ENCODE results near the gene CACNA1B.

CACNA1B gene

DNA sequence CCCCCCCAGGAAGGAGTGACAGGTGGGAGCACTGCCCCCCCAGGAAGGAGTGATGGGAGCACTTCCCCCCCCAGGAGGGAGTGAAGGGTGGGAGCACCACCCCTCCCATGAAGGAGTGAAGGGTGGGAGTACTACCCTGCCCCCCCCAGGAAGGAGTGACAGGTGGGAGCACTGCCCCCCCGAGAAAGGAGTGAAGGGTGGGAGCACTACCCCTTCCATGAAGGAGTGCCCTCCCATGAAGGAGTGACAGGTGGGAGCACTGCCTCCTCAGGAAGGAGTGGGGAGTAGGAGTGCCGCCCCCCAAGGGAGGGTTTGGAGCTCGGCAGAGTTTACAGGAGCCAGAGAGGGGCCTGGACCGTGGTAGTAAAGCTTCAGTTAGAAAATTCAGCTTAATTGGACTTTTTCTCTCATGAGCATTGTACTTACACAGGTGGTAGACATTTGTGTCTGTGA, 100.7 kb downstream of the CACNA1B start:
- TF ChIP-seq EZH2 (IDR thresholded peaks at IDR 0.05; ENCODE audit: borderline replicate concordance, low read depth, low read length, severe bottlenecking) (no peak), CTCF (IDR thresholded peaks at IDR 0.05; ENCODE audit: borderline replicate concordance, extremely low read depth, low read length, poor library complexity, severe bottlenecking) (no peak)
- H4K20me1 ChIP-seq (ENCODE audit: insufficient read depth, low read length) = no peaks in the 10 kb centered on the region
- no peaks in the 10 kb centered on the region for H3K79me2 ChIP-seq (ENCODE audit: insufficient read depth, low read length)
- H3K36me3 ChIP-seq (ENCODE audit: insufficient read depth, low read length) = no peaks in the 10 kb centered on the region
- no peak overlapping the region for H2AFZ ChIP-seq (ENCODE audit: low read depth, low read length)
- H3K4me1 ChIP-seq (ENCODE audit: insufficient read depth, low read length) = no peaks in the 10 kb centered on the region
- H3K4me2 ChIP-seq (ENCODE audit: insufficient read depth, low read length) = no peak overlapping the region
- ATAC-seq (ENCODE audit: insufficient read depth, low read depth) (no peak), DNase-seq (no peak)
- H3K27me3 ChIP-seq (ENCODE audit: insufficient read depth, low read length, poor library complexity) = no peaks in the 10 kb centered on the region
- H3K9ac ChIP-seq (ENCODE audit: low read depth, low read length) = no peak overlapping the region
- no peak overlapping the region for H3K4me3 ChIP-seq (ENCODE audit: low read depth in 1 of 2, low read length in 2 of 2)
- H3K9me3 ChIP-seq (ENCODE audit: insufficient read depth, low read length, severe bottlenecking) = no peaks in the 10 kb centered on the region
- no peak overlapping the region for H3K27ac ChIP-seq (ENCODE audit: low read length)

GRCh38 chr9:137982200-137982599, 104.6 kb downstream of the CACNA1B start:
- no peak for ATAC-seq (ENCODE audit: insufficient read depth, low read depth)

DNA sequence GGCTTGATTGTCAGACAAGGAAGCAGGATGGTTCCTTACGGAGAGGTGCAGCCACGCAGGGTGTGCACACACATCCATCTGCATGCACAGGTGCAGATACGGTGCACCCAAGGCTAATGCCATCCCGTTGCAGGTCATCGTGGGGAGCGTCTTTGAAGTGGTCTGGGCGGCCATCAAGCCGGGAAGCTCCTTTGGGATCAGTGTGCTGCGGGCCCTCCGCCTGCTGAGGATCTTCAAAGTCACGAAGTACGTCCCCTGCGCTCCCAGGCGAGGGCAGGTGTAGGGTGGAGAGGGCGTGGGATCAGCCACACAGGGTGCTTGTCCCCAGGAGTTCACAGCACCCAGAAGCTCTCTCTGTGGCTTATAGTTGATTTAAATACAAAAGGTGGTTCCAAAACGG, 106.4 kb downstream of the CACNA1B start:
- H3K79me2 ChIP-seq (ENCODE audit: insufficient read depth, low read length) = no peaks in the 10 kb centered on the region

More at GRCh38 chr9:137982200-137982599, 104.6 kb downstream of the CACNA1B start:
- no peak overlapping the region for H3K9ac ChIP-seq (ENCODE audit: low read depth, low read length)
- H3K27ac ChIP-seq (ENCODE audit: low read length) = no peak overlapping the region
- no peak overlapping the region for H3K4me3 ChIP-seq (ENCODE audit: low read depth in 1 of 2, low read length in 2 of 2)
- no peaks in the 10 kb centered on the region for H4K20me1 ChIP-seq (ENCODE audit: insufficient read depth, low read length)
- H3K4me2 ChIP-seq (ENCODE audit: insufficient read depth, low read length) = no peak overlapping the region
- TF ChIP-seq CTCF (IDR thresholded peaks at IDR 0.05; ENCODE audit: borderline replicate concordance, extremely low read depth, low read length, poor library complexity, severe bottlenecking) = no peak
- no peak for TF ChIP-seq EZH2 (IDR thresholded peaks at IDR 0.05; ENCODE audit: borderline replicate concordance, low read depth, low read length, severe bottlenecking)
- no peaks in the 10 kb centered on the region for H3K27me3 ChIP-seq (ENCODE audit: insufficient read depth, low read length, poor library complexity)
- H3K36me3 ChIP-seq (ENCODE audit: insufficient read depth, low read length) = no peaks in the 10 kb centered on the region
- H3K79me2 ChIP-seq (ENCODE audit: insufficient read depth, low read length) = no peaks in the 10 kb centered on the region
- H3K4me1 ChIP-seq (ENCODE audit: insufficient read depth, low read length) = no peaks in the 10 kb centered on the region
- DNase-seq = no peak
- H3K9me3 ChIP-seq (ENCODE audit: insufficient read depth, low read length, severe bottlenecking) = no peaks in the 10 kb centered on the region
- no peak overlapping the region for H2AFZ ChIP-seq (ENCODE audit: low read depth, low read length)

More for the DNA sequence above, 106.4 kb downstream of the CACNA1B start:
- no peak overlapping the region for H3K4me3 ChIP-seq (ENCODE audit: low read depth in 1 of 2, low read length in 2 of 2)
- no peak overlapping the region for H3K9ac ChIP-seq (ENCODE audit: low read depth, low read length)
- H3K36me3 ChIP-seq (ENCODE audit: insufficient read depth, low read length) = no peaks in the 10 kb centered on the region
- TF ChIP-seq CTCF (IDR thresholded peaks at IDR 0.05; ENCODE audit: borderline replicate concordance, extremely low read depth, low read length, poor library complexity, severe bottlenecking) (no peak), EZH2 (IDR thresholded peaks at IDR 0.05; ENCODE audit: borderline replicate concordance, low read depth, low read length, severe bottlenecking) (no peak)
- no peak overlapping the region for H2AFZ ChIP-seq (ENCODE audit: low read depth, low read length)
- ATAC-seq (ENCODE audit: insufficient read depth, low read depth) (no peak), DNase-seq (no peak)
- no peaks in the 10 kb centered on the region for H3K4me1 ChIP-seq (ENCODE audit: insufficient read depth, low read length)
- H3K9me3 ChIP-seq (ENCODE audit: insufficient read depth, low read length, severe bottlenecking) = no peaks in the 10 kb centered on the region
- no peaks in the 10 kb centered on the region for H3K27me3 ChIP-seq (ENCODE audit: insufficient read depth, low read length, poor library complexity)
- no peak overlapping the region for H3K27ac ChIP-seq (ENCODE audit: low read length)
- no peak overlapping the region for H3K4me2 ChIP-seq (ENCODE audit: insufficient read depth, low read length)
- H4K20me1 ChIP-seq (ENCODE audit: insufficient read depth, low read length) = no peaks in the 10 kb centered on the region; the same call in 1 of the 2 replicates
